ENCODE results near the gene L1CAM.

DNA sequence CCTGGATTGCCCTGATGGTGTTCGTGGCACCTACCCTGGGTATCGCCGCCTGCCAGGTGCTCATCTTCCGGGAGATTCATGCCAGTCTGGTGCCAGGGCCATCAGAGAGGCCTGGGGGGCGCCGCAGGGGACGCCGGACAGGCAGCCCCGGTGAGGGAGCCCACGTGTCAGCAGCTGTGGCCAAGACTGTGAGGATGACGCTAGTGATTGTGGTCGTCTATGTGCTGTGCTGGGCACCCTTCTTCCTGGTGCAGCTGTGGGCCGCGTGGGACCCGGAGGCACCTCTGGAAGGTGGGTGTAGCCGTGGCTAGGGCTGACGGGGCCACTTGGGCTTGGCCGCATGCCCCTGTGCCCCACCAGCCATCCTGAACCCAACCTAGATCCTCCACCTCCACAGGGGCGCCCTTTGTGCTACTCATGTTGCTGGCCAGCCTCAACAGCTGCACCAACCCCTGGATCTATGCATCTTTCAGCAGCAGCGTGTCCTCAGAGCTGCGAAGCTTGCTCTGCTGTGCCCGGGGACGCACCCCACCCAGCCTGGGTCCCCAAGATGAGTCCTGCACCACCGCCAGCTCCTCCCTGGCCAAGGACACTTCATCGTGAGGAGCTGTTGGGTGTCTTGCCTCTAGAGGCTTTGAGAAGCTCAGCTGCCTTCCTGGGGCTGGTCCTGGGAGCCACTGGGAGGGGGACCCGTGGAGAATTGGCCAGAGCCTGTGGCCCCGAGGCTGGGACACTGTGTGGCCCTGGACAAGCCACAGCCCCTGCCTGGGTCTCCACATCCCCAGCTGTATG lies 20.3 kb upstream of the L1CAM start:
- TF ChIP-seq CTCF (IDR thresholded peaks at IDR 0.05 in 2 of 3, conservative IDR thresholded peaks at IDR 0.05 in 1 of 3; ENCODE audit: insufficient read depth in 2 of 3, low read depth in 1 of 3, low read length in 3 of 3): no peak
- TF ChIP-seq JUND (IDR thresholded peaks at IDR 0.05; ENCODE audit: borderline replicate concordance, low read depth, low read length): no peak
- TF ChIP-seq JUND (tag; IDR thresholded peaks at IDR 0.05; ENCODE audit: borderline replicate concordance, low read depth, low read length): no peak
- TF ChIP-seq, protein P1, sequence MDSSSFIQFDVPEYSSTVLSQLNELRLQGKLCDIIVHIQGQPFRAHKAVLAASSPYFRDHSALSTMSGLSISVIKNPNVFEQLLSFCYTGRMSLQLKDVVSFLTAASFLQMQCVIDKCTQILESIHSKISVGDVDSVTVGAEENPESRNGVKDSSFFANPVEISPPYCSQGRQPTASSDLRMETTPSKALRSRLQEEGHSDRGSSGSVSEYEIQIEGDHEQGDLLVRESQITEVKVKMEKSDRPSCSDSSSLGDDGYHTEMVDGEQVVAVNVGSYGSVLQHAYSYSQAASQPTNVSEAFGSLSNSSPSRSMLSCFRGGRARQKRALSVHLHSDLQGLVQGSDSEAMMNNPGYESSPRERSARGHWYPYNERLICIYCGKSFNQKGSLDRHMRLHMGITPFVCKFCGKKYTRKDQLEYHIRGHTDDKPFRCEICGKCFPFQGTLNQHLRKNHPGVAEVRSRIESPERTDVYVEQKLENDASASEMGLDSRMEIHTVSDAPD (CRISPR knock-in tag; IDR thresholded peaks at IDR 0.05): no peak
- TF ChIP-seq FOXK2 (conservative IDR thresholded peaks at IDR 0.05 in 1 of 2, IDR thresholded peaks at IDR 0.05 in 1 of 2; ENCODE audit: low read depth in 2 of 2): no peak
- TF ChIP-seq CEBPB (tag; IDR thresholded peaks at IDR 0.05): no peak
- no peak for TF ChIP-seq CREB3 (tag; conservative IDR thresholded peaks at IDR 0.05; ENCODE audit: low read depth)
- no peak for TF ChIP-seq TAF9B (IDR thresholded peaks at IDR 0.05; ENCODE audit: partially characterized antibody)
- no peak for TF ChIP-seq ZEB2 (IDR thresholded peaks at IDR 0.05)
- TF ChIP-seq TEAD4 (IDR thresholded peaks at IDR 0.05; ENCODE audit: low read length): no peak
- no peak for TF ChIP-seq TEAD4 (CRISPR knock-in tag; IDR thresholded peaks at IDR 0.05; ENCODE audit: borderline replicate concordance)
- TF ChIP-seq CUX1 (CRISPR knock-in tag; IDR thresholded peaks at IDR 0.05): no peak
- no peak for TF ChIP-seq ADNP (tag; IDR thresholded peaks at IDR 0.05)
- TF ChIP-seq MEF2A (IDR thresholded peaks at IDR 0.05; ENCODE audit: control insufficient read depth, low read depth, low read length): no peak
- TF ChIP-seq POLR2A (conservative IDR thresholded peaks at IDR 0.05): no peak
- TF ChIP-seq, protein P2, sequence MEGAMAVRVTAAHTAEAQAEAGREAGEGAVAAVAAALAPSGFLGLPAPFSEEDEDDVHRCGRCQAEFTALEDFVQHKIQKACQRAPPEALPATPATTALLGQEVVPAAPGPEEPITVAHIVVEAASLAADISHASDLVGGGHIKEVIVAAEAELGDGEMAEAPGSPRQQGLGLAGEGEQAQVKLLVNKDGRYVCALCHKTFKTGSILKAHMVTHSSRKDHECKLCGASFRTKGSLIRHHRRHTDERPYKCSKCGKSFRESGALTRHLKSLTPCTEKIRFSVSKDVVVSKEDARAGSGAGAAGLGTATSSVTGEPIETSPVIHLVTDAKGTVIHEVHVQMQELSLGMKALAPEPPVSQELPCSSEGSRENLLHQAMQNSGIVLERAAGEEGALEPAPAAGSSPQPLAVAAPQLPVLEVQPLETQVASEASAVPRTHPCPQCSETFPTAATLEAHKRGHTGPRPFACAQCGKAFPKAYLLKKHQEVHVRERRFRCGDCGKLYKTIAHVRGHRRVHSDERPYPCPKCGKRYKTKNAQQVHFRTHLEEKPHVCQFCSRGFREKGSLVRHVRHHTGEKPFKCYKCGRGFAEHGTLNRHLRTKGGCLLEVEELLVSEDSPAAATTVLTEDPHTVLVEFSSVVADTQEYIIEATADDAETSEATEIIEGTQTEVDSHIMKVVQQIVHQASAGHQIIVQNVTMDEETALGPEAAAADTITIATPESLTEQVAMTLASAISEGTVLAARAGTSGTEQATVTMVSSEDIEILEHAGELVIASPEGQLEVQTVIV (CRISPR knock-in tag; IDR thresholded peaks at IDR 0.05; ENCODE audit: borderline replicate concordance): no peak

Measured in K562 (cell line).